Breast epithelium (tissue), 3 donors: Measurements from ENCODE around the gene TPK1.

Experiments used
- POLR2A ChIP-seq: fragments of 450-650 bp; IDR thresholded peaks from one replicate; pipeline ENCODE4 v1.6.1; 2016; ENCODE audit warnings: antibody characterized with exemption, mild to moderate bottlenecking, moderate library complexity
- POLR2AphosphoS5 ChIP-seq, 3 donors: sonication (generic); formaldehyde crosslinking; IDR thresholded peaks; one replicate each; pipeline ENCODE4 v1.6.1; 2017; ENCODE audit warnings: antibody characterized with exemption in 3 of 3
- TF ChIP-seq, protein P1 (sequence below), 3 donors: fragments of 450-650 bp; IDR thresholded peaks; one replicate each; pipeline ENCODE4 v1.5.1; 2016 to 2017; ENCODE audit warnings: antibody characterized with exemption in 3 of 3, mild to moderate bottlenecking in 3 of 3, moderate library complexity in 3 of 3

DNA sequence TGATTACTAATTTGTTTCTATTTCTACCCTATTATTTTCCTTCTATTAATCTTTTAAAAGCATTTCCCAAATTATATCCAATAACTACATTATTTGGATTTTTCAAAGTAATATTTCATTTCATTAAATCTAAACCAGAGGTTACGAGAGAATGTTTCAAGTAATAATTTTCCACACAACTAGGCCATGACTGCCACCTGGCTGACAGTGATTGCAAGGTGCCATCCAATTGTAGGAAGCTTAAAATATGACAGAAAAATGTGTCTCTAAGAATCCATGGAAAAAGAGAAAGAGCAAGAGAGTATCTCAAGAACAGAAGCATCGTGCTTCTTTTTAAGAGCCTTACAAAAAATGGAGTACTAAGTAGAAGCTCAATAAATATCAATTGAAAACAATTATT is 48.7 kb downstream of the TPK1 start:
- TF ChIP-seq POLR2A (no peak), POLR2AphosphoS5 (IDR thresholded peaks at IDR 0.05) (no peak)
- TF ChIP-seq, protein P1, sequence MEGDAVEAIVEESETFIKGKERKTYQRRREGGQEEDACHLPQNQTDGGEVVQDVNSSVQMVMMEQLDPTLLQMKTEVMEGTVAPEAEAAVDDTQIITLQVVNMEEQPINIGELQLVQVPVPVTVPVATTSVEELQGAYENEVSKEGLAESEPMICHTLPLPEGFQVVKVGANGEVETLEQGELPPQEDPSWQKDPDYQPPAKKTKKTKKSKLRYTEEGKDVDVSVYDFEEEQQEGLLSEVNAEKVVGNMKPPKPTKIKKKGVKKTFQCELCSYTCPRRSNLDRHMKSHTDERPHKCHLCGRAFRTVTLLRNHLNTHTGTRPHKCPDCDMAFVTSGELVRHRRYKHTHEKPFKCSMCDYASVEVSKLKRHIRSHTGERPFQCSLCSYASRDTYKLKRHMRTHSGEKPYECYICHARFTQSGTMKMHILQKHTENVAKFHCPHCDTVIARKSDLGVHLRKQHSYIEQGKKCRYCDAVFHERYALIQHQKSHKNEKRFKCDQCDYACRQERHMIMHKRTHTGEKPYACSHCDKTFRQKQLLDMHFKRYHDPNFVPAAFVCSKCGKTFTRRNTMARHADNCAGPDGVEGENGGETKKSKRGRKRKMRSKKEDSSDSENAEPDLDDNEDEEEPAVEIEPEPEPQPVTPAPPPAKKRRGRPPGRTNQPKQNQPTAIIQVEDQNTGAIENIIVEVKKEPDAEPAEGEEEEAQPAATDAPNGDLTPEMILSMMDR (IDR thresholded peaks at IDR 0.05) = no peak
